Astrocyte (in vitro differentiated cells and primary cell): ENCODE data around the gene TSEN2. TPM values are rescaled to one million over a fixed set of nuclear protein-coding genes. Genes with fewer than 3 reads are reported as not detected.
A peak's percentile ranks its signal among the peaks of the same experiment; 100 is the strongest.

Experiments used
- DNase-seq: peaks from one replicate; pipeline ENCODE4 v3.0.0-alpha.2; 2010; ENCODE audit warnings: low read depth
- FAIRE-seq: peaks from 2 replicates; lab custom pipeline; 2011; peaks lifted over from hg19 to GRCh38; lab: Jason Lieb, UNC
- H2AFZ ChIP-seq: 2 replicates; pipeline ENCODE4 v1.6.0; 2012; ENCODE audit warnings: low read depth, low read length, inconsistent platforms
- H3K27ac ChIP-seq: 2 replicates; pipeline ENCODE4 v1.5.1; 2011; ENCODE audit warnings: low read depth, low read length, inconsistent platforms
- H3K27me3 ChIP-seq: 2 replicates; pipeline ENCODE4 v1.6.0; 2011; ENCODE audit warnings: low read length, inconsistent platforms; ENCODE audit not compliant: insufficient read depth
- H3K36me3 ChIP-seq: 2 replicates; pipeline ENCODE4 v1.5.1; 2011; ENCODE audit warnings: low read length, inconsistent platforms; ENCODE audit not compliant: insufficient read depth
- H3K4me1 ChIP-seq: 2 replicates; pipeline ENCODE4 v1.5.1; 2011; ENCODE audit warnings: low read length, inconsistent platforms; ENCODE audit not compliant: insufficient read depth
- H3K4me2 ChIP-seq: 2 replicates; pipeline ENCODE4 v1.6.0; 2012; ENCODE audit warnings: low read length, inconsistent platforms
- H3K4me3 ChIP-seq: 2 replicates; pipeline ENCODE4 v1.5.1; 2011; ENCODE audit warnings: low read depth, mild to moderate bottlenecking, low read length, inconsistent platforms; ENCODE audit not compliant: insufficient read depth
- H3K79me2 ChIP-seq: 2 replicates; pipeline ENCODE4 v1.6.0; 2012; ENCODE audit warnings: mild to moderate bottlenecking, low read length, inconsistent platforms; ENCODE audit not compliant: insufficient read depth
- H3K9ac ChIP-seq: 2 replicates; pipeline ENCODE4 v1.6.0; 2012; ENCODE audit warnings: mild to moderate bottlenecking, low read length, inconsistent platforms
- H3K9me3 ChIP-seq: 2 replicates; pipeline ENCODE4 v1.5.1; 2012; ENCODE audit warnings: low read depth, mild to moderate bottlenecking, low read length, inconsistent platforms; ENCODE audit not compliant: insufficient read depth
- H4K20me1 ChIP-seq: 2 replicates; pipeline ENCODE4 v1.6.0; 2012; ENCODE audit warnings: low read length, inconsistent platforms; ENCODE audit not compliant: insufficient read depth
- H3K27ac Mint-ChIP-seq: one replicate; pipeline ENCODE4 v1.8.0; 2021; ENCODE audit warnings: mild to moderate bottlenecking, mixed read lengths; ENCODE audit not compliant: unreplicated experiment
- H3K27me3 Mint-ChIP-seq: one replicate; pipeline ENCODE4 v1.8.0; 2021; ENCODE audit warnings: low read depth, mixed read lengths; ENCODE audit not compliant: unreplicated experiment
- H3K36me3 Mint-ChIP-seq: one replicate; pipeline ENCODE4 v1.8.0; 2021; ENCODE audit warnings: low read depth, mixed read lengths; ENCODE audit not compliant: unreplicated experiment
- H3K4me1 Mint-ChIP-seq: one replicate; pipeline ENCODE4 v1.8.0; 2021; ENCODE audit warnings: low read depth, mixed read lengths; ENCODE audit not compliant: unreplicated experiment
- H3K4me3 Mint-ChIP-seq: one replicate; pipeline ENCODE4 v1.8.0; 2021; ENCODE audit warnings: mild to moderate bottlenecking, moderate library complexity, mixed read lengths; ENCODE audit not compliant: unreplicated experiment
- H3K9me3 Mint-ChIP-seq: one replicate; pipeline ENCODE4 v1.8.0; 2021; ENCODE audit warnings: mild to moderate bottlenecking, mixed read lengths; ENCODE audit not compliant: unreplicated experiment
- CTCF ChIP-seq: IDR thresholded peaks from 2 replicates; pipeline ENCODE4 v1.5.1; 2011; ENCODE audit warnings: low read depth, mild to moderate bottlenecking, inconsistent platforms, low read length, moderate library complexity; ENCODE audit not compliant: insufficient read depth
- EZH2 ChIP-seq: IDR thresholded peaks from 2 replicates; pipeline ENCODE4 v1.6.1; 2012; ENCODE audit warnings: mild to moderate bottlenecking, low read length, inconsistent platforms; ENCODE audit not compliant: insufficient read depth
- total RNA-seq: library from RNA; stranded (reverse); gene quantifications from 2 replicates; pipeline ENCODE4 v1.2.1, GENCODE V29; 2021

Gene TSEN2
- total RNA-seq, 1 donor from 2014 or later = 9.7 TPM

DNA sequence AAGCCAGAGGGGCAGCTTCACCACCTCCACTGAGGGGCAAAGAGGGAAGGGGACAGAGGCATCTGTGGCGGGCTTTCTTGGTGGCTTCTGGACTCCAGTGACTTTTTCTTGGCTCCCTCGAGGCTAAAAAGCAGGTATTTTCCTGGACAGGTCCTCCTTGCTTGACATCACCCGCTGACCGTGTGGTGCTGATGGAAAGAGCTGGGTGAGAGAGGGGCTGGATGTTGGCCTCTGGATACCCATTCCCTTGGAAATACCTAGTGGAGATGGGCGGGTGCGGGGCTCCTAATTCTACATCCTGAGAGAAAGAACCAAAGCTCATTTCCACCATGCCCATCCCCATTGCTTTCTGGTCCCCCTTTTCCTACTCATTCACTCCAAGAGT is 47.1 kb upstream of the TSEN2 start:
- Mint-ChIP-seq H3K36me3 (no peaks in the 10 kb centered on the region), H3K27ac (no peak overlapping the region), H3K27me3 (peaks cover 18% of the 10 kb centered on the region), H3K4me3 (no peak overlapping the region), H3K4me1 (peaks cover 1% of the 10 kb centered on the region), H3K9me3 (no peaks in the 10 kb centered on the region)
- Histone ChIP-seq H3K79me2 (no peaks in the 10 kb centered on the region), H3K27me3 (no peaks in the 10 kb centered on the region), H3K4me2 (peak overlapping the region; percentile 77), H3K4me3 (no peak overlapping the region), H3K9me3 (no peaks in the 10 kb centered on the region), H3K36me3 (no peaks in the 10 kb centered on the region), H3K27ac (peak overlapping the region; percentile 30), H2AFZ (no peak overlapping the region), H3K9ac (peak overlapping the region; percentile 19), H3K4me1 (peaks cover 24% of the 10 kb centered on the region), H4K20me1 (no peaks in the 10 kb centered on the region)
- FAIRE-seq (no peak), DNase-seq (no peak)
- no peak for TF ChIP-seq EZH2
- TF ChIP-seq CTCF = no peak

GRCh38 chr3:12437861-12438260 is 46.4 kb upstream of the TSEN2 start:
- Histone ChIP-seq H3K27me3 (no peaks in the 10 kb centered on the region), H3K36me3 (no peaks in the 10 kb centered on the region), H3K9me3 (no peaks in the 10 kb centered on the region), H2AFZ (no peak overlapping the region), H3K4me1 (peaks cover 26% of the 10 kb centered on the region), H3K27ac (no peak overlapping the region), H3K4me2 (no peak overlapping the region), H3K4me3 (no peak overlapping the region), H3K79me2 (no peaks in the 10 kb centered on the region), H3K9ac (no peak overlapping the region), H4K20me1 (no peaks in the 10 kb centered on the region)
- peaks cover 19% of the 10 kb centered on the region for H3K27me3 Mint-ChIP-seq
- TF ChIP-seq EZH2 = no peak
- no peak for TF ChIP-seq CTCF
- H3K36me3 Mint-ChIP-seq = no peaks in the 10 kb centered on the region
- no peak overlapping the region for H3K4me3 Mint-ChIP-seq
- no peak overlapping the region for H3K27ac Mint-ChIP-seq
- peaks cover 2% of the 10 kb centered on the region for H3K4me1 Mint-ChIP-seq
- FAIRE-seq (no peak), DNase-seq (no peak)
- H3K9me3 Mint-ChIP-seq = no peaks in the 10 kb centered on the region

- H2AFZ ChIP-seq = no peak overlapping the region
- H3K36me3 ChIP-seq = no peaks in the 10 kb centered on the region
- no peaks in the 10 kb centered on the region for H3K27me3 ChIP-seq
- peaks cover 30% of the 10 kb centered on the region for H3K4me1 ChIP-seq
- no peak for TF ChIP-seq CTCF
- TF ChIP-seq EZH2 = no peak
- H3K79me2 ChIP-seq = no peaks in the 10 kb centered on the region
- DNase-seq (no peak), FAIRE-seq (no peak)
- Mint-ChIP-seq H3K4me1 (peaks cover 6% of the 10 kb centered on the region), H3K27me3 (peaks cover 23% of the 10 kb centered on the region), H3K27ac (no peak overlapping the region), H3K4me3 (no peak overlapping the region), H3K36me3 (no peaks in the 10 kb centered on the region), H3K9me3 (no peaks in the 10 kb centered on the region)
- H3K4me3 ChIP-seq = no peak overlapping the region
- no peak overlapping the region for H3K27ac ChIP-seq
- no peaks in the 10 kb centered on the region for H4K20me1 ChIP-seq
- H3K4me2 ChIP-seq = no peak overlapping the region
- no peaks in the 10 kb centered on the region for H3K9me3 ChIP-seq
- no peak overlapping the region for H3K9ac ChIP-seq
These were observed 46.0 kb upstream of the TSEN2 start for GRCh38 chr3:12438318-12438717.
